ENCODE results near the gene HOXC13. TPM values are rescaled to one million over a fixed set of nuclear protein-coding genes. Genes with fewer than 3 reads are reported as not detected.

Gene HOXC13
- total RNA-seq, 1 experiment from 2014 or later, result 0.09 TPM

- no peak for TF ChIP-seq ZNF423 (CRISPR knock-in tag; IDR thresholded peaks at IDR 0.05)
Observed at GRCh38 chr12:53955776-53956250, 17.2 kb downstream of the HOXC13 start (continued).

GRCh38 chr12:53956251-53956887 is 17.7 kb downstream of the HOXC13 start:
- peaks cover 21% of the 10 kb centered on the region for H3K4me1 Mint-ChIP-seq

More at GRCh38 chr12:53956251-53956887, 17.7 kb downstream of the HOXC13 start:
- no peak for TF ChIP-seq ZBTB43 (CRISPR knock-in tag; IDR thresholded peaks at IDR 0.05)
- no peak for TF ChIP-seq ARID4B (CRISPR knock-in tag; IDR thresholded peaks at IDR 0.05; ENCODE audit: borderline replicate concordance)
- TF ChIP-seq AFF4 (CRISPR knock-in tag; IDR thresholded peaks at IDR 0.05; ENCODE audit: borderline replicate concordance), result no peak
- no peak for TF ChIP-seq ZNF671 (CRISPR knock-in tag; IDR thresholded peaks at IDR 0.05)
- TF ChIP-seq ZNF317 (CRISPR knock-in tag; IDR thresholded peaks at IDR 0.05; ENCODE audit: borderline replicate concordance, low read depth), result no peak
- no peak for TF ChIP-seq ETV6 (CRISPR knock-in tag; IDR thresholded peaks at IDR 0.05)
- TF ChIP-seq TP53 (CRISPR knock-in tag; IDR thresholded peaks at IDR 0.05), result no peak
- no peak for TF ChIP-seq ESRRA (CRISPR knock-in tag; IDR thresholded peaks at IDR 0.05; ENCODE audit: borderline replicate concordance)
- no peak for TF ChIP-seq USF1 (CRISPR knock-in tag; IDR thresholded peaks at IDR 0.05)
- TF ChIP-seq IRF2 (CRISPR knock-in tag; IDR thresholded peaks at IDR 0.05; ENCODE audit: borderline replicate concordance, low read depth), result no peak
- no peak for TF ChIP-seq FOXP1 (CRISPR knock-in tag; IDR thresholded peaks at IDR 0.05; ENCODE audit: borderline replicate concordance)
- TF ChIP-seq ZMAT4 (CRISPR knock-in tag; IDR thresholded peaks at IDR 0.05), result no peak
- TF ChIP-seq ZSCAN18 (CRISPR knock-in tag; IDR thresholded peaks at IDR 0.05), result no peak
- TF ChIP-seq E2F1 (CRISPR knock-in tag; IDR thresholded peaks at IDR 0.05), result no peak
- no peak for TF ChIP-seq ZBTB21 (CRISPR knock-in tag; IDR thresholded peaks at IDR 0.05; ENCODE audit: borderline replicate concordance)
- no peak for TF ChIP-seq ZNF263 (CRISPR knock-in tag; IDR thresholded peaks at IDR 0.05; ENCODE audit: low read depth)
- no peak for TF ChIP-seq ZNF219 (CRISPR knock-in tag; IDR thresholded peaks at IDR 0.05; ENCODE audit: borderline replicate concordance)
- no peak for TF ChIP-seq MYBL2 (CRISPR knock-in tag; IDR thresholded peaks at IDR 0.05)
- no peak for TF ChIP-seq ZNF121 (CRISPR knock-in tag; IDR thresholded peaks at IDR 0.05)
- Mint-ChIP-seq H3K4me3 (peak overlapping the region; percentile 33; the same call in 1 of the 2 replicates), H3K36me3 (no peaks in the 10 kb centered on the region), H3K27me3 (ENCODE audit: low read depth) (peaks cover 100% of the 10 kb centered on the region), H3K9me3 (no peaks in the 10 kb centered on the region), H3K27ac (no peak overlapping the region)
- POLR2A ChIA-PET, result no interaction called here
- ATAC-seq, result 0 out of 2 replicates have a peak, but pooled peaks have one; percentile 5
- DNase-seq (ENCODE audit: low spot score), result no peak
- CTCF ChIA-PET, result interaction anchor here (0.9 to 1.1 kb wide), 2 partner anchors 10 to 13 kb away, joined by 3 read pairs; no protein-coding TSS in a partner anchor
